Lower lobe of right lung (tissue), 2 donors: ENCODE measurements around the gene AMFR. TPM values are rescaled to one million over a fixed set of nuclear protein-coding genes. Genes with fewer than 3 reads are reported as not detected.
"Not testable (repeated sequence)": the region's sequence is repeated elsewhere in the genome, so short reads cannot be mapped to it uniquely, and the experiment has no call there.

Experiments
- ATAC-seq, 2 donors: fragments of 200-7000 bp; cut with Tn5 transposase; one replicate each; pipeline ENCODE4 v1.9.1; 2020 to 2022; ENCODE audit warnings: mild to moderate bottlenecking in 2 of 2, moderate library complexity in 2 of 2
- DNase-seq: peaks from one replicate; pipeline ENCODE4 v3.0.0-alpha.2; 2020
- H3K27ac ChIP-seq: fragments of 200-600 bp; one replicate; pipeline ENCODE4 v1.8.0; 2022
- H3K27me3 ChIP-seq: fragments of 200-600 bp; one replicate; pipeline ENCODE4 v1.8.0; 2022; ENCODE audit warnings: low read depth
- H3K36me3 ChIP-seq: fragments of 200-600 bp; one replicate; pipeline ENCODE4 v1.8.0; 2022; ENCODE audit warnings: mild to moderate bottlenecking
- H3K4me1 ChIP-seq: fragments of 200-600 bp; one replicate; pipeline ENCODE4 v1.8.0; 2022
- H3K4me3 ChIP-seq: fragments of 200-600 bp; one replicate; pipeline ENCODE4 v1.8.0; 2022; ENCODE audit warnings: mild to moderate bottlenecking
- H3K9me3 ChIP-seq: fragments of 200-600 bp; one replicate; pipeline ENCODE4 v1.8.0; 2022
- CTCF ChIP-seq: fragments of 200-600 bp; IDR thresholded peaks from one replicate; pipeline ENCODE4 v1.8.0; 2022; ENCODE audit warnings: antibody characterized with exemption, mild to moderate bottlenecking
- intact Hi-C: fragments of 100-400 bp; cut with DNase I; formaldehyde crosslinking; loops from one replicate; pipeline ENCODE4 v1.11.0; 2022
- total RNA-seq: library from RNA; stranded (reverse); fragmentation: NEBNext Ultra II Directional; extraction: Animal tissue kit (Norgen Biotek cat#: 25700); gene quantifications from one replicate; pipeline ENCODE4 v1.2.1, GENCODE V29; 2021
- donor health status: DM: no; HTN: yes; CAD: no; lungs with severe emphysema.

The AMFR gene
- total RNA-seq, 1 donor from 2014 or later = 90.4 TPM

- no peak for ATAC-seq
- H3K36me3 ChIP-seq = peaks cover 88% of the 10 kb centered on the region
Measured at GRCh38 chr16:56388209-56388608, 37.1 kb downstream of the AMFR start.

GRCh38 chr16:56387396-56387795 lies 37.9 kb downstream of the AMFR start:
- no peaks in the 10 kb centered on the region for H3K4me1 ChIP-seq
- peaks cover 95% of the 10 kb centered on the region for H3K36me3 ChIP-seq
- no peak overlapping the region for H3K27ac ChIP-seq
- H3K4me3 ChIP-seq = no peak overlapping the region
- ATAC-seq (no peak), DNase-seq (no peak)
- H3K9me3 ChIP-seq = no peaks in the 10 kb centered on the region
- intact Hi-C loops = no loop called here
- no peaks in the 10 kb centered on the region for H3K27me3 ChIP-seq
- no peak for TF ChIP-seq CTCF

More at GRCh38 chr16:56388209-56388608, 37.1 kb downstream of the AMFR start:
- intact Hi-C loops = no loop called here
- no peak for TF ChIP-seq CTCF
- no peak overlapping the region for H3K4me3 ChIP-seq
- no peak for DNase-seq
- H3K9me3 ChIP-seq = no peaks in the 10 kb centered on the region
- no peaks in the 10 kb centered on the region for H3K4me1 ChIP-seq
- H3K27me3 ChIP-seq = no peaks in the 10 kb centered on the region
- H3K27ac ChIP-seq = no peak overlapping the region

- Histone ChIP-seq H3K4me1 (no peaks in the 10 kb centered on the region), H3K9me3 (peaks cover 13% of the 10 kb centered on the region), H3K27me3 (no peaks in the 10 kb centered on the region), H3K4me3 (no peak overlapping the region), H3K27ac (no peak overlapping the region), H3K36me3 (peaks cover 99% of the 10 kb centered on the region)
- TF ChIP-seq CTCF = no peak
- intact Hi-C loops = no loop called here
- DNase-seq (no peak), ATAC-seq (no peak)
Measured at GRCh38 chr16:56384074-56384721, 41.1 kb downstream of the AMFR start.

- no peak overlapping the region for H3K27ac ChIP-seq
- intact Hi-C loops = no loop called here
- no peaks in the 10 kb centered on the region for H3K27me3 ChIP-seq
- no peak overlapping the region for H3K4me3 ChIP-seq
- TF ChIP-seq CTCF = no peak
- no peak for DNase-seq
- H3K9me3 ChIP-seq = peaks cover 13% of the 10 kb centered on the region
- no peaks in the 10 kb centered on the region for H3K4me1 ChIP-seq
- peaks cover 91% of the 10 kb centered on the region for H3K36me3 ChIP-seq
- ATAC-seq = no peak
Measured at GRCh38 chr16:56382901-56383355, 42.4 kb downstream of the AMFR start.

- peaks cover 87% of the 10 kb centered on the region for H3K36me3 ChIP-seq
- intact Hi-C loops = no loop called here
- no peak overlapping the region for H3K27ac ChIP-seq
- DNase-seq = no peak
- H3K27me3 ChIP-seq = no peaks in the 10 kb centered on the region
- no peaks in the 10 kb centered on the region for H3K4me1 ChIP-seq
- no peak for TF ChIP-seq CTCF
- H3K4me3 ChIP-seq = no peak overlapping the region
- peaks cover 13% of the 10 kb centered on the region for H3K9me3 ChIP-seq
- no peak for ATAC-seq
Measured at GRCh38 chr16:56382459-56382858, 42.9 kb downstream of the AMFR start.

- Histone ChIP-seq H3K36me3 (peaks cover 71% of the 10 kb centered on the region), H3K9me3 (peaks cover 13% of the 10 kb centered on the region)
- H3K4me3 ChIP-seq, ATAC-seq, H3K4me1 ChIP-seq, DNase-seq, H3K27me3 ChIP-seq, intact Hi-C loops, H3K27ac ChIP-seq: not testable (repeated sequence)
Measured at GRCh38 chr16:56380778-56381485, 44.4 kb downstream of the AMFR start.

GRCh38 chr16:56379044-56379443 lies 46.3 kb downstream of the AMFR start:
- ATAC-seq, H3K4me3 ChIP-seq, H3K27ac ChIP-seq, H3K4me1 ChIP-seq, DNase-seq, H3K27me3 ChIP-seq, intact Hi-C loops: not testable (repeated sequence)
- Histone ChIP-seq H3K9me3 (peaks cover 13% of the 10 kb centered on the region), H3K36me3 (peaks cover 58% of the 10 kb centered on the region)

- H3K27ac ChIP-seq, intact Hi-C loops: not testable (repeated sequence)
Measured at GRCh38 chr16:56375792-56376191, 49.6 kb downstream of the AMFR start.

More at GRCh38 chr16:56375792-56376191, 49.6 kb downstream of the AMFR start:
- DNase-seq, ATAC-seq, H3K27me3 ChIP-seq, H3K9me3 ChIP-seq, H3K4me3 ChIP-seq: not testable (repeated sequence)
- peaks cover 41% of the 10 kb centered on the region for H3K36me3 ChIP-seq
- peaks cover 10% of the 10 kb centered on the region for H3K4me1 ChIP-seq
